T-helper 1 cell treated with Interleukin-12 subunit alpha and Interleukin-12 subunit beta and Interleukin-4 antibody, amounts not matched to agents 30 ng/mL and 1 ng/mL, for 36 hours (primary cell): ENCODE data around the gene KAT5. TPM values are rescaled to one million over a fixed set of nuclear protein-coding genes. Genes with fewer than 3 reads are reported as not detected.
"Not testable (repeated sequence)": the region's sequence is repeated elsewhere in the genome, so short reads cannot be mapped to it uniquely, and the experiment has no call there.

Source experiments
- intact Hi-C: fragments of 100-400 bp; cut with micrococcal nuclease; formaldehyde crosslinking; loops from one replicate; pipeline ENCODE4 v1.15.1; 2024
- total RNA-seq: library from RNA; stranded (reverse); gene quantifications from 2 replicates; pipeline ENCODE4 v1.2.3, GENCODE V29; 2022

Gene KAT5
- total RNA-seq: 69.8 and 83.5 TPM in 2 replicates

GRCh38 chr11:65711785-65712632 is at the start of gene KAT5:
KAT5 (plus strand) TSS chr11:65712252; CDS start chr11:65712268, 16 bp downstream.
- intact Hi-C loops: loop anchor here (1.0 to 2.0 kb wide), 15 partner anchors 8 to 341 kb away; partner anchors contain the start of genes AP5B1, BANF1, EIF1AD and FIBP

- intact Hi-C loops: loop anchor here (1.0 to 5.0 kb wide), 6 partner anchors 10 to 254 kb away; partner anchors contain the start of genes C11orf68, DRAP1, PCNX3 and SIPA1
Measured at GRCh38 chr11:65662799-65663638, 49.0 kb upstream of the KAT5 start, which contains the start of gene RELA. RELA (minus strand) TSS chr11:65662916; CDS start chr11:65662832, 84 bp downstream.

- intact Hi-C loops: loop anchor here (1.0 to 5.0 kb wide), 6 partner anchors 10 to 254 kb away; partner anchors contain the start of genes C11orf68, DRAP1, PCNX3 and SIPA1
Measured at GRCh38 chr11:65663639-65664200, 48.3 kb upstream of the KAT5 start.

GRCh38 chr11:65672180-65672860 is 39.7 kb upstream of the KAT5 start:
- intact Hi-C loops: no loop called here

- intact Hi-C loops: no loop called here
Measured at GRCh38 chr11:65672982-65673381, 39.1 kb upstream of the KAT5 start.

GRCh38 chr11:65680192-65680743 is 31.8 kb upstream of the KAT5 start:
- intact Hi-C loops: no loop called here

GRCh38 chr11:65683480-65683879 is 28.6 kb upstream of the KAT5 start:
- intact Hi-C loops: not testable (repeated sequence)

GRCh38 chr11:65685981-65686380 is 26.1 kb upstream of the KAT5 start:
- intact Hi-C loops: no loop called here

- intact Hi-C loops: not testable (repeated sequence)
Measured at GRCh38 chr11:65691847-65692246, 20.2 kb upstream of the KAT5 start.

GRCh38 chr11:65692367-65692766 is 19.7 kb upstream of the KAT5 start:
- intact Hi-C loops: no loop called here

- intact Hi-C loops: no loop called here
Measured at GRCh38 chr11:65695459-65696241, 16.4 kb upstream of the KAT5 start.

GRCh38 chr11:65696802-65697552 is 15.1 kb upstream of the KAT5 start:
- intact Hi-C loops: no loop called here

- intact Hi-C loops: no loop called here
Measured at GRCh38 chr11:65698205-65698604, 13.8 kb upstream of the KAT5 start.

- intact Hi-C loops: no loop called here
Measured at GRCh38 chr11:65699306-65699705, 12.7 kb upstream of the KAT5 start.

GRCh38 chr11:65700399-65700798 is 11.7 kb upstream of the KAT5 start:
- intact Hi-C loops: no loop called here

GRCh38 chr11:65701686-65702085 is 10.4 kb upstream of the KAT5 start:
- intact Hi-C loops: no loop called here

GRCh38 chr11:65703846-65704245 is 8.2 kb upstream of the KAT5 start:
- intact Hi-C loops: no loop called here

GRCh38 chr11:65706303-65706763 is 5.7 kb upstream of the KAT5 start:
- intact Hi-C loops: loop anchor here (1.0 kb wide), 4 partner anchors 63 to 283 kb away; no protein-coding TSS in a partner anchor

GRCh38 chr11:65707002-65707401 is 5.0 kb upstream of the KAT5 start:
- intact Hi-C loops: not testable (repeated sequence)
